Sigmoid colon (tissue), 7 donors: ENCODE data around the gene FST. TPM values are rescaled to one million over a fixed set of nuclear protein-coding genes. Genes with fewer than 3 reads are reported as not detected.

Experiments used
- DNase-seq: peaks from one replicate; pipeline ENCODE4 v3.0.0-alpha.2; 2019
- H3K27ac ChIP-seq, 4 donors: fragments of 200-600 bp; sonication (generic); one replicate each; pipeline ENCODE4 v1.5.1; 2016 to 2019; ENCODE audit warnings: mild to moderate bottlenecking in 1 of 4
- H3K27me3 ChIP-seq, 3 donors: fragments of 200-600 bp; sonication (generic); one replicate each; pipeline ENCODE4 v1.5.1; 2019; ENCODE audit warnings: mild to moderate bottlenecking in 1 of 3
- H3K36me3 ChIP-seq, 4 donors: fragments of 200-600 bp; sonication (generic); one replicate each; pipeline ENCODE4 v1.5.1; 2016 to 2019
- H3K4me1 ChIP-seq, 4 donors: fragments of 200-600 bp; sonication (generic); one replicate each; pipeline ENCODE4 v1.5.1; 2017 to 2019
- H3K4me3 ChIP-seq, 4 donors: fragments of 200-600 bp; sonication (generic); one replicate each; pipeline ENCODE4 v1.5.1; 2017 to 2019; ENCODE audit warnings: mild to moderate bottlenecking in 2 of 4, moderate library complexity in 1 of 4
- H3K9me3 ChIP-seq, 4 donors: fragments of 200-600 bp in 3 of 4; sonication (generic) in 3 of 4; one replicate each; pipeline versions ENCODE4 v1.5.1 to v1.6.1; 2013 to 2019
- CTCF ChIP-seq, 4 experiments: fragments of 450-650 bp in 3 of 4; fragments of 200-600 bp in 1 of 4; IDR thresholded peaks; one replicate each; pipeline ENCODE4 v1.5.1; 2016 to 2019; ENCODE audit warnings: antibody characterized with exemption in 4 of 4, mild to moderate bottlenecking in 3 of 4, moderate library complexity in 2 of 4
- EP300 ChIP-seq, 4 donors: sonication (generic); formaldehyde crosslinking; IDR thresholded peaks; one replicate each; pipeline ENCODE4 v1.6.1; 2017; ENCODE audit warnings: antibody characterized with exemption in 4 of 4
- POLR2A ChIP-seq, 2 donors: fragments of 450-650 bp; IDR thresholded peaks; one replicate each; pipeline ENCODE4 v1.6.1; 2016; ENCODE audit warnings: antibody characterized with exemption in 2 of 2, mild to moderate bottlenecking in 2 of 2, moderate library complexity in 2 of 2
- POLR2AphosphoS5 ChIP-seq, 4 donors: sonication (generic); formaldehyde crosslinking; IDR thresholded peaks; one replicate each; pipeline ENCODE4 v1.6.1; 2017; ENCODE audit warnings: antibody characterized with exemption in 4 of 4
- WGBS, 2 donors: extraction: QIAGEN DNeasy Blood & Tissue Kit; methylation state at CpG; one replicate each; pipeline ENCODE4 v1.1.7; 2013; 5-methylcytosine and 5-hydroxymethylcytosine counted together
- intact Hi-C: fragments of 100-400 bp; cut with DNase I; formaldehyde crosslinking; loops from one replicate; pipeline ENCODE4 v1.15.1; 2023
- polyA plus RNA-seq, 3 donors: library from polyadenylated mRNA; stranded (reverse); fragments of 200-250 nt; gene quantifications; one replicate each; pipeline ENCODE4 v1.2.3, GENCODE V29; 2013
- total RNA-seq, 4 donors: library from RNA; depleted of rRNA; stranded (reverse); fragments of >200 nt; gene quantifications; one replicate each; pipeline ENCODE4 v1.1.0, GENCODE V29; 2016
- donor health status: healthy with polysubstance abuse.
- donor health status: Bipolar disorder and iron deficiency.
- donor health status: healthy.

FST gene
- total and polyA plus RNA-seq, 7 donors = 0.46 to 8.8 (median 3.0) TPM

- no peak for DNase-seq
- Histone ChIP-seq H3K36me3 (no peaks in the 10 kb centered on the region), H3K27ac (no peak overlapping the region), H3K9me3 (no peaks in the 10 kb centered on the region), H3K4me3 (no peak overlapping the region), H3K4me1 (no peaks in the 10 kb centered on the region), H3K27me3 (no peaks in the 10 kb centered on the region)
- TF ChIP-seq EP300 (IDR thresholded peaks at IDR 0.05) = no peak
- no peak for TF ChIP-seq POLR2AphosphoS5 (IDR thresholded peaks at IDR 0.05)
- no peak for TF ChIP-seq CTCF (IDR thresholded peaks at IDR 0.05)
- TF ChIP-seq POLR2A (IDR thresholded peaks at IDR 0.05) = no peak
- intact Hi-C loops = no loop called here
These were observed 10.3 kb downstream of the FST start for GRCh38 chr5:53490747-53491146.

- Histone ChIP-seq H3K4me1 (no peaks in the 10 kb centered on the region), H3K36me3 (no peaks in the 10 kb centered on the region), H3K4me3 (no peak overlapping the region), H3K9me3 (no peaks in the 10 kb centered on the region), H3K27ac (no peak overlapping the region), H3K27me3 (no peaks in the 10 kb centered on the region)
- intact Hi-C loops = no loop called here
- WGBS, 2 donors = 22 to 45% methylated on average over 2 of the region's 2 CpGs
- no peak for DNase-seq
- TF ChIP-seq EP300 (IDR thresholded peaks at IDR 0.05) (no peak), CTCF (IDR thresholded peaks at IDR 0.05) (no peak), POLR2A (IDR thresholded peaks at IDR 0.05) (no peak), POLR2AphosphoS5 (IDR thresholded peaks at IDR 0.05) (no peak)
These were observed 20.6 kb downstream of the FST start for GRCh38 chr5:53501054-53501453.

GRCh38 chr5:53503562-53504218, 23.3 kb downstream of the FST start:
- peaks cover 0 to 4% (median 0%) of the 10 kb centered on the region in 4 donors for H3K9me3 ChIP-seq
- TF ChIP-seq POLR2AphosphoS5 (IDR thresholded peaks at IDR 0.05) (no peak), CTCF (IDR thresholded peaks at IDR 0.05) (no peak), EP300 (IDR thresholded peaks at IDR 0.05) (no peak), POLR2A (IDR thresholded peaks at IDR 0.05) (no peak)
- intact Hi-C loops = no loop called here
- no peaks in the 10 kb centered on the region for H3K27me3 ChIP-seq
- no peak overlapping the region for H3K27ac ChIP-seq
- DNase-seq = no peak
- H3K4me1 ChIP-seq = no peaks in the 10 kb centered on the region
- WGBS, 2 donors = 70 to 73% methylated on average over 3 of the region's 3 CpGs
- H3K36me3 ChIP-seq = no peaks in the 10 kb centered on the region
- no peak overlapping the region for H3K4me3 ChIP-seq

GRCh38 chr5:53507013-53507412, 26.6 kb downstream of the FST start:
- H3K27ac ChIP-seq = no peak overlapping the region
- 91 to 95% methylated on average over 4 of the region's 4 CpGs for WGBS, 2 donors
- H3K36me3 ChIP-seq = no peaks in the 10 kb centered on the region

More at GRCh38 chr5:53507013-53507412, 26.6 kb downstream of the FST start:
- no peaks in the 10 kb centered on the region for H3K27me3 ChIP-seq
- no peaks in the 10 kb centered on the region for H3K4me1 ChIP-seq
- intact Hi-C loops = no loop called here
- H3K4me3 ChIP-seq = no peak overlapping the region
- TF ChIP-seq EP300 (IDR thresholded peaks at IDR 0.05) (no peak), POLR2A (IDR thresholded peaks at IDR 0.05) (no peak), CTCF (IDR thresholded peaks at IDR 0.05) (no peak), POLR2AphosphoS5 (IDR thresholded peaks at IDR 0.05) (no peak)
- peaks cover 0 to 9% (median 3%) of the 10 kb centered on the region in 4 donors for H3K9me3 ChIP-seq
- no peak for DNase-seq
